ENCODE data around the gene RAP1GAP2.

DNA sequence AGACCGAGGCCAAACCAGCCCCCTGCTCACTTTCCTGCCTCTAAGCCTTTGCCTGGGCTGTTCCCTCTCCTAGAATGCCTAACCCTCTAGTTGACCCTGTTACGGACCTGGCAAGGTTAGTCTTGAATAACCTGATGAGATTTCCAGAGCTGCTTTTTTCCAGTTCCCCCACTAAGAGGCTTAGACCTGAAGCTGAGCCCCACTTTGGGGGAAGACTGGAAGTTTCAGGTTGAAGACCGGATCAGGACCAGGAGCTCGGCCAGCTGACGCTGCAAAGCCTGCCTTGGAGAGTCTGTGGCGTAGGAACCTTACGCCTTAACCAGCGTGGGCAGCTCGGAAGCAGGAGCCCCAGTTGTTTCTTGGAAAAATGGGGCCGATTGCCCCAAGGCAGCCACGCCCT is 137.4 kb downstream of the RAP1GAP2 start:
- no peak for TF ChIP-seq RARB (CRISPR knock-in tag; IDR thresholded peaks at IDR 0.05)
- TF ChIP-seq TCF4 (CRISPR knock-in tag; IDR thresholded peaks at IDR 0.05; ENCODE audit: borderline replicate concordance) = no peak
- TF ChIP-seq, protein P1, sequence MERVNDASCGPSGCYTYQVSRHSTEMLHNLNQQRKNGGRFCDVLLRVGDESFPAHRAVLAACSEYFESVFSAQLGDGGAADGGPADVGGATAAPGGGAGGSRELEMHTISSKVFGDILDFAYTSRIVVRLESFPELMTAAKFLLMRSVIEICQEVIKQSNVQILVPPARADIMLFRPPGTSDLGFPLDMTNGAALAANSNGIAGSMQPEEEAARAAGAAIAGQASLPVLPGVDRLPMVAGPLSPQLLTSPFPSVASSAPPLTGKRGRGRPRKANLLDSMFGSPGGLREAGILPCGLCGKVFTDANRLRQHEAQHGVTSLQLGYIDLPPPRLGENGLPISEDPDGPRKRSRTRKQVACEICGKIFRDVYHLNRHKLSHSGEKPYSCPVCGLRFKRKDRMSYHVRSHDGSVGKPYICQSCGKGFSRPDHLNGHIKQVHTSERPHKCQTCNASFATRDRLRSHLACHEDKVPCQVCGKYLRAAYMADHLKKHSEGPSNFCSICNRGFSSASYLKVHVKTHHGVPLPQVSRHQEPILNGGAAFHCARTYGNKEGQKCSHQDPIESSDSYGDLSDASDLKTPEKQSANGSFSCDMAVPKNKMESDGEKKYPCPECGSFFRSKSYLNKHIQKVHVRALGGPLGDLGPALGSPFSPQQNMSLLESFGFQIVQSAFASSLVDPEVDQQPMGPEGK (CRISPR knock-in tag; IDR thresholded peaks at IDR 0.05; ENCODE audit: borderline replicate concordance) = no peak
- no peak for TF ChIP-seq OSR1 (CRISPR knock-in tag; IDR thresholded peaks at IDR 0.05)
- TF ChIP-seq ARNTL (CRISPR knock-in tag; IDR thresholded peaks at IDR 0.05; ENCODE audit: borderline replicate concordance, low read depth) = no peak
- no peak for TF ChIP-seq PPARA (CRISPR knock-in tag; IDR thresholded peaks at IDR 0.05; ENCODE audit: borderline replicate concordance)
- TF ChIP-seq ESRRG (CRISPR knock-in tag; IDR thresholded peaks at IDR 0.05) = no peak
- no peak for TF ChIP-seq ZNF8 (CRISPR knock-in tag; IDR thresholded peaks at IDR 0.05)
- no peak for TF ChIP-seq CSDC2 (CRISPR knock-in tag; IDR thresholded peaks at IDR 0.05)
